BLaER1 treated with 17β-estradiol and CSF1 and Interleukin-3, amounts not matched to agents 10 nM and 100 nM (cell line): Measurements from ENCODE around the gene HSBP1.

ENCODE experiments used
- H3K27ac ChIP-seq, 11 experiments: shearing (Covaris generic); formaldehyde crosslinking; 2 replicates each; pipeline ENCODE4 v1.8.1; 2022
- H3K27me3 ChIP-seq, 11 experiments: shearing (Covaris generic); formaldehyde crosslinking; 2 replicates each; pipeline ENCODE4 v1.8.1; 2022
- H3K36me3 ChIP-seq, 11 experiments: shearing (Covaris generic); formaldehyde crosslinking; 2 replicates each; pipeline ENCODE4 v1.8.1; 2022
- H3K4me1 ChIP-seq, 10 experiments: shearing (Covaris generic); formaldehyde crosslinking; 2 replicates each; pipeline ENCODE4 v1.8.1; 2022
- H3K4me2 ChIP-seq, 11 experiments: shearing (Covaris generic); formaldehyde crosslinking; 2 replicates each; pipeline ENCODE4 v1.8.1; 2022
- H3K4me3 ChIP-seq, 10 experiments: shearing (Covaris generic); formaldehyde crosslinking; 2 replicates each; pipeline ENCODE4 v1.8.1; 2022
- H3K9ac ChIP-seq, 11 experiments: shearing (Covaris generic); formaldehyde crosslinking; 2 replicates each; pipeline ENCODE4 v1.8.1; 2022
- H3K9me3 ChIP-seq, 11 experiments: shearing (Covaris generic); formaldehyde crosslinking; replicated peaks in 1 of 11; 2 replicates each; pipeline ENCODE4 v1.8.1; 2022
- H4K20me1 ChIP-seq, 11 experiments: shearing (Covaris generic); formaldehyde crosslinking; 2 replicates each; pipeline ENCODE4 v1.8.1; 2022
- Cebpa-rat ChIP-seq, 11 experiments: shearing (Covaris generic); IDR thresholded peaks; 2 replicates each; pipeline ENCODE4 v1.8.1; 2022

The HSBP1 gene

DNA sequence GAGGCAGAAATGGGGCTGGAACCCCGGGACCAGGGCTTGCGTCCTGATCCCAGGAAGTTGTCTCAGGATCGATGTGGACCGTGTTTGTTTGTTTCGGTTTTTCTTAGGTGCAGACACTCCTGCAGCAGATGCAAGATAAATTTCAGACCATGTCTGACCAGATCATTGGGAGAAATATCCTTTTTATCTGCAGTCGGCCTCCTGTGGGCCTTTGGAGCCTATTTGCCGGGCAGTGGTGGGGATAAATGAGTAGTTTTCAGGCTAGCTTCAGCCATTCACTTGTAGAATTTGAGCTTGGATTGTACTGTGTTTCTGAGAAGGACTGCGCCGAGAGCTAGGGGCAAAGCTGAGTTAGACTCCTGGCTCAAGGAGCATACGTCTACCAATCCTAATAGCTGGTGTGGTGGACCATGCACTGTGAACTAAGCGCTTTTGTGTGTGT is 816 bp downstream of the HSBP1 start:
- peak overlapping the region; percentile 84 to 94 (median 92) for H3K27ac ChIP-seq
- H3K4me1 ChIP-seq, result peaks cover 45 to 84% (median 57%) of the 10 kb centered on the region in 10 experiments
- H3K4me2 ChIP-seq, result peak overlapping the region; percentile 83 to 99 (median 95)
- H3K9me3 ChIP-seq, result peaks cover 0 to 12% (median 0%) of the 10 kb centered on the region in 11 experiments; a peak in 3 of 22 replicates
- peaks cover 39 to 46% (median 42%) of the 10 kb centered on the region in 11 experiments for H3K36me3 ChIP-seq
- H3K27me3 ChIP-seq, result no peaks in the 10 kb centered on the region
- H3K9ac ChIP-seq, result peak overlapping the region; percentile 91 to 97 (median 95)
- TF ChIP-seq Cebpa-rat (IDR thresholded peaks at IDR 0.05), result no peak
- peaks cover 22 to 49% (median 33%) of the 10 kb centered on the region in 11 experiments; a peak in 17 of 22 replicates for H4K20me1 ChIP-seq
- H3K4me3 ChIP-seq, result peak overlapping the region; percentile 80 to 100 (median 95)

GRCh38 chr16:83809092-83809491 is 1.3 kb downstream of the HSBP1 start:
- peak overlapping the region; percentile 91 to 97 (median 95) for H3K9ac ChIP-seq
- no peaks in the 10 kb centered on the region for H3K27me3 ChIP-seq
- peaks cover 46 to 84% (median 61%) of the 10 kb centered on the region in 10 experiments for H3K4me1 ChIP-seq
- no peak for TF ChIP-seq Cebpa-rat (IDR thresholded peaks at IDR 0.05)
- peak overlapping the region; percentile 83 to 99 (median 95) for H3K4me2 ChIP-seq
- H3K4me3 ChIP-seq, result peak overlapping the region; percentile 80 to 100 (median 95)
- H3K27ac ChIP-seq, result peak overlapping the region in 9 of 11 experiments; percentile 84 to 93 (median 92); a peak in 12 of 22 replicates
- peaks cover 39 to 46% (median 42%) of the 10 kb centered on the region in 11 experiments for H3K36me3 ChIP-seq
- H3K9me3 ChIP-seq, result peaks cover 0 to 12% (median 0%) of the 10 kb centered on the region in 11 experiments; a peak in 3 of 22 replicates
- peaks cover 22 to 50% (median 33%) of the 10 kb centered on the region in 11 experiments; a peak in 17 of 22 replicates for H4K20me1 ChIP-seq

DNA sequence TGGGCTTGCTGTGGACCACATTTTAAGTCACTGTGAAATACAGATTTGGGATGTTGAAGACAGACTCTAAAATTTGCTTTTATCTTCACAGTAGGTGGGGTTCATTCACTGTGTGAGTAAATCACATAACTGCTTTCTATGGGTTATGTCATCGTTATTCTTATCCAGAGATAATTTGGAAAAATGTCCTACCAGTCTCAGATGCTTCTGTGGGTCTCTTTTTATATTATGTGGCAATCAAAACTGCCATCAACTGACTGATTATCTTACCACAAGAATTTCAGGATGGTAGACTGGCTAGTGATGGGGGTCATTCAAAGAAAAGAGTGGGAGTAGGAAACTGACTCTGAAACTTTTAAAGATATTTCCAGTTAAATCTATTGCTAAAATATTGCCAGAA is 3.1 kb downstream of the HSBP1 start:
- Histone ChIP-seq H3K27ac (no peak overlapping the region), H4K20me1 (peaks cover 22 to 50% (median 33%) of the 10 kb centered on the region in 11 experiments; a peak in 17 of 22 replicates), H3K4me3 (no peak overlapping the region; a peak in 1 of 20 replicates), H3K4me2 (peak overlapping the region in 9 of 11 experiments; percentile 83 to 99 (median 94); a peak in 15 of 22 replicates), H3K9ac (peak overlapping the region in 1 of 11 experiments; percentile 20; a peak in 1 of 22 replicates), H3K36me3 (peaks cover 39 to 49% (median 42%) of the 10 kb centered on the region in 11 experiments), H3K27me3 (no peaks in the 10 kb centered on the region), H3K4me1 (peaks cover 41 to 70% (median 55%) of the 10 kb centered on the region in 10 experiments), H3K9me3 (peaks cover 0 to 12% (median 0%) of the 10 kb centered on the region in 11 experiments; a peak in 3 of 22 replicates)
- TF ChIP-seq Cebpa-rat (IDR thresholded peaks at IDR 0.05), result no peak

DNA sequence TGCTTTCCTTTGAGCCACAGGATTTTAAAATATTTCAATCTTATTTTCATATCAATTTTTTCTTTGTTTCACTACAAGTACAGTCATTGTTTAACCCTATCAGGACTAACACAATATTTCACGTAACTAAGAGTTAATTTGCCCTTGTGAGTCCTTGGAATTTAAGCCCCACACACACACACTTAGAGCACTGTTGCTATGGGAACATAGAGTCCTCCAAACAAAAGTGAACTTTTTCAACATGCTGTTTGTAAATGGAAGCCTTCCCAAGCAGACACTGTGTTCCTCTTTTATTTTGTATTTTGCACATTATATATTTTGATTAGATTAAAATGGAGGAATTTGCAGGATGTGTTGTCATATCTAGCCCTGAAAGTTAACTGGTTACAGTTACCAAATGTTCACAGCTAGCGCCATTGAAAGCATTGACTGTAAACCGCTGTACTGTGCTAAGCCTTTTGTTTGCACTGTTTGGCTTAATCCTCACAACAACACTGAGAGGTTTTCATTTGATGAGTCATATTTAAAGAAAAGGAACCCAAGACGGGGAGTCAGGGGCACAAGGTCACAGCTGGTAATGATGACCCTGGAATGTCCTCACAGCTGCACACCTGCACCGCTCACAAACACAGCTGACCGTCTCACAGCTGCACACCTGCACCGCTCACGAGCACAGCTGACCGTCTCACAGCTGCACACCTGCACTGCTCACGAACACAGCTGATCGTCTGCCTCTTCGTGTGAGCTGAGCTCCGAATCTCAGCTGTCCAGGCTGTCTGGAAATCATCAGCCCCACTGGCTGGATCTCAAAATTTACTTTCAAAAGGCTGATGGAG is 6.3 kb downstream of the HSBP1 start:
- Histone ChIP-seq H3K4me1 (peaks cover 27 to 53% (median 34%) of the 10 kb centered on the region in 10 experiments), H3K4me2 (peak overlapping the region in 3 of 11 experiments; percentile 35 to 45 (median 40); a peak in 5 of 22 replicates), H3K9ac (peak overlapping the region in 1 of 11 experiments; percentile 17; a peak in 2 of 22 replicates), H3K27ac (peak overlapping the region in 3 of 11 experiments; percentile 6 to 64 (median 59); a peak in 4 of 22 replicates), H4K20me1 (peaks cover 17 to 46% (median 29%) of the 10 kb centered on the region in 11 experiments; a peak in 17 of 22 replicates), H3K4me3 (no peak overlapping the region), H3K27me3 (no peaks in the 10 kb centered on the region), H3K36me3 (peaks cover 39 to 49% (median 42%) of the 10 kb centered on the region in 11 experiments), H3K9me3 (no peaks in the 10 kb centered on the region)
- TF ChIP-seq Cebpa-rat (IDR thresholded peaks at IDR 0.05), result no peak

DNA sequence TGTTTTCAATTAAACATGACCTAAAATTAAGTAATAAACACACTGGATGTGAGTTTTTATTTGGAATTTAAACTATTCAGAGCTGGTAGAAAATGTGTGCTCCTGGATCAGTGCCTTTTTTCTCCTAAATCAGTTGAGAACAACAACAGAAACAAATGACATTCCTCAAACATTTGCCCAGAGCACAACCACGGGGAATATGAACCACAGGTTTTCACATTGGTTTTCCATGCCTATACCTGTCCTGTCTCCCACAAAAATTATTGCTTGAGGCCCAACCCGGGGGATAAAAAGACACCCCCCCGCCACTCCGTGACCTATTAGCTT is 6.8 kb downstream of the HSBP1 start:
- no peak for TF ChIP-seq Cebpa-rat (IDR thresholded peaks at IDR 0.05)
- Histone ChIP-seq H3K27me3 (no peaks in the 10 kb centered on the region), H3K9me3 (no peaks in the 10 kb centered on the region), H3K4me2 (no peak overlapping the region), H3K36me3 (peaks cover 37 to 45% (median 39%) of the 10 kb centered on the region in 11 experiments), H3K4me3 (no peak overlapping the region), H3K27ac (peak overlapping the region in 1 of 11 experiments; percentile 59; a peak in 1 of 22 replicates), H3K4me1 (peaks cover 21 to 47% (median 28%) of the 10 kb centered on the region in 10 experiments), H4K20me1 (peaks cover 11 to 40% (median 23%) of the 10 kb centered on the region in 11 experiments; a peak in 13 of 22 replicates), H3K9ac (no peak overlapping the region)

- Histone ChIP-seq H3K9ac (no peak overlapping the region), H3K4me1 (peaks cover 5 to 23% (median 13%) of the 10 kb centered on the region in 10 experiments; a peak in 18 of 20 replicates), H3K9me3 (no peaks in the 10 kb centered on the region), H4K20me1 (peaks cover 0 to 18% (median 7%) of the 10 kb centered on the region in 11 experiments; a peak in 7 of 22 replicates), H3K27ac (no peak overlapping the region), H3K36me3 (peaks cover 13 to 21% (median 15%) of the 10 kb centered on the region in 11 experiments), H3K4me3 (no peak overlapping the region), H3K4me2 (no peak overlapping the region), H3K27me3 (no peaks in the 10 kb centered on the region)
- no peak for TF ChIP-seq Cebpa-rat (IDR thresholded peaks at IDR 0.05)
These were observed 9.2 kb downstream of the HSBP1 start for GRCh38 chr16:83817022-83817421.

GRCh38 chr16:83818276-83818675 is 10.5 kb downstream of the HSBP1 start:
- H3K9me3 ChIP-seq, result no peaks in the 10 kb centered on the region
- no peak overlapping the region for H3K4me3 ChIP-seq
- H4K20me1 ChIP-seq, result peaks cover 0 to 8% (median 0%) of the 10 kb centered on the region in 11 experiments; a peak in 6 of 22 replicates
- no peak overlapping the region for H3K27ac ChIP-seq
- no peak overlapping the region for H3K4me2 ChIP-seq
- H3K4me1 ChIP-seq, result peaks cover 1 to 12% (median 8%) of the 10 kb centered on the region in 10 experiments; a peak in 17 of 20 replicates
- H3K36me3 ChIP-seq, result peaks cover under 1 to 8% (median 3%) of the 10 kb centered on the region in 11 experiments; a peak in 15 of 22 replicates
- H3K9ac ChIP-seq, result no peak overlapping the region
- TF ChIP-seq Cebpa-rat (IDR thresholded peaks at IDR 0.05), result no peak
- H3K27me3 ChIP-seq, result no peaks in the 10 kb centered on the region

GRCh38 chr16:83819361-83819760 is 11.6 kb downstream of the HSBP1 start:
- Histone ChIP-seq H3K27ac (no peak overlapping the region), H3K4me3 (no peak overlapping the region), H3K9me3 (no peaks in the 10 kb centered on the region), H3K36me3 (0 out of 22 replicates have a peak, but pooled peaks cover 0 to 2% (median 0%) of the 10 kb centered on the region in 11 experiments), H3K27me3 (no peaks in the 10 kb centered on the region), H3K9ac (no peak overlapping the region), H3K4me2 (no peak overlapping the region), H4K20me1 (peaks cover 0 to under 1% (median 0%) of the 10 kb centered on the region in 11 experiments; a peak in 1 of 22 replicates), H3K4me1 (peaks cover 0 to 2% (median 0%) of the 10 kb centered on the region in 10 experiments; a peak in 7 of 20 replicates)
- TF ChIP-seq Cebpa-rat (IDR thresholded peaks at IDR 0.05), result no peak
